Common myeloid progenitor, CD34-positive (primary cell): ENCODE results near the gene PATZ1.

Source experiments
- CTCF ChIA-PET: fragments of 350-600 bp; sonication (Branson Sonifier 250); formaldehyde crosslinking; loops from one replicate; lab custom pipeline; 2021; ENCODE audit warnings: antibody characterized with exemption; lab: Charles Lee
- POLR2A ChIA-PET: fragments of 350-600 bp; sonication (Branson Sonifier 250); formaldehyde crosslinking; loops from one replicate; lab custom pipeline; 2021; ENCODE audit warnings: antibody characterized with exemption; lab: Charles Lee
- DNase-seq, 3 donors: peaks; one replicate each; pipeline versions ENCODE4 v3.0.0 to v3.0.0-alpha.2; 2013
- H3K27ac ChIP-seq, 2 experiments: 1 replicate in 1 of 2; 2 replicates in 1 of 2; pipeline ENCODE4 v1.7.0; 2013; ENCODE audit warnings: inconsistent platforms in 2 of 2, low read length in 2 of 2, mild to moderate bottlenecking in 2 of 2, low read depth in 1 of 2, moderate library complexity in 1 of 2; ENCODE audit not compliant: severe bottlenecking in 2 of 2, insufficient read depth in 1 of 2, poor library complexity in 1 of 2
- H3K27me3 ChIP-seq, 5 experiments: replicated peaks in 2 of 5; 1 replicate in 3 of 5; 2 replicates in 2 of 5; pipeline versions ENCODE4 v1.6.1 to v1.7.0; 2013; ENCODE audit warnings: low read length in 4 of 5, mild to moderate bottlenecking in 2 of 5, moderate library complexity in 2 of 5, inconsistent platforms in 1 of 5; ENCODE audit not compliant: insufficient read depth in 5 of 5, control insufficient read depth in 4 of 5
- H3K36me3 ChIP-seq, 4 experiments: 1 replicate in 2 of 4; 2 replicates in 2 of 4; pipeline versions ENCODE4 v1.6.1 to v1.7.0; 2013; ENCODE audit warnings: low read length in 3 of 4, control low read depth in 1 of 4, mild to moderate bottlenecking in 1 of 4; ENCODE audit not compliant: control insufficient read depth in 4 of 4, insufficient read depth in 4 of 4
- H3K4me1 ChIP-seq, 4 experiments: 1 replicate in 3 of 4; 2 replicates in 1 of 4; pipeline versions ENCODE4 v1.6.1 to v1.7.1; 2013; ENCODE audit warnings: low read length in 3 of 4, mild to moderate bottlenecking in 3 of 4, control low read depth in 1 of 4, inconsistent platforms in 1 of 4, moderate library complexity in 1 of 4; ENCODE audit not compliant: control insufficient read depth in 4 of 4, insufficient read depth in 4 of 4; ENCODE audit errors: control extremely low read depth in 1 of 4
- H3K4me3 ChIP-seq, 7 experiments: 1 replicate in 4 of 7; 2 replicates in 3 of 7; pipeline versions ENCODE4 v1.5.1 to v1.7.0; 2013; ENCODE audit warnings: mild to moderate bottlenecking in 7 of 7, low read length in 6 of 7, moderate library complexity in 6 of 7, inconsistent platforms in 2 of 7, low read depth in 2 of 7, control low read depth in 1 of 7; ENCODE audit not compliant: insufficient read depth in 4 of 7, control insufficient read depth in 1 of 7; ENCODE audit errors: extremely low read depth in 1 of 7
- H3K9me3 ChIP-seq, 5 experiments: 1 replicate in 4 of 5; 2 replicates in 1 of 5; pipeline versions ENCODE4 v1.6.1 to v1.7.1; 2013; ENCODE audit warnings: low read length in 4 of 5, mild to moderate bottlenecking in 2 of 5, inconsistent platforms in 1 of 5, low read depth in 1 of 5, moderate library complexity in 1 of 5; ENCODE audit not compliant: control insufficient read depth in 4 of 5, insufficient read depth in 2 of 5; ENCODE audit errors: control extremely low read depth in 1 of 5
- WGBS: methylation state at CpG from one replicate; pipeline ENCODE4 v1.1.5; 2013; ENCODE audit not compliant: insufficient coverage; 5-methylcytosine and 5-hydroxymethylcytosine counted together

PATZ1 gene

DNA sequence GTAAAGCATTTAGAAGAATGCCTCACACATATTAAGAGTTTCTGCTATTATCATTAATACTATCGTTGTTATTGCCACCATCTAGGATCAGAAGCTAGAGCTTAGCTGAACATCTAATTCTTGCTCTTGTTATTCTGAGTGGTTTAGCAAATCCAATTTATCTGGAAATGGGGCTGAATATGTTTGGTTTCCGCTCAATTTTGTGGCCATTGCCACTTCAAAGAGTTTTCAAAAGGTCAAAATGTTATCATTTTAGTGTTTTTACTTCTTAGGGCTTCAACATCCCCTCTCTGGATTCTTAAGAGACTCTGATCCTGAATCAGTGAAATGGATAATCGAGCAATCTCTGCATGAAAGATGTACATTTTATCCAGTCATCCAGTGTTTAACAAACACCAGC, 43.6 kb downstream of the PATZ1 start:
- DNase-seq: no peak
- WGBS: 100% methylated on average over 1 of the region's 3 CpGs
- H3K36me3 ChIP-seq: no peaks in the 10 kb centered on the region
- H3K27me3 ChIP-seq: no peaks in the 10 kb centered on the region
- no peak overlapping the region for H3K27ac ChIP-seq
- POLR2A ChIA-PET: no interaction called here
- H3K4me1 ChIP-seq: no peaks in the 10 kb centered on the region
- no peaks in the 10 kb centered on the region for H3K9me3 ChIP-seq
- H3K4me3 ChIP-seq: no peak overlapping the region
- CTCF ChIA-PET: interaction anchor here (1.6 to 14.7 kb wide), 3 partner anchors 9 to 29 kb away, joined by 4 to 128 read pairs (median 24); partner anchors contain the start of gene PIK3IP1

DNA sequence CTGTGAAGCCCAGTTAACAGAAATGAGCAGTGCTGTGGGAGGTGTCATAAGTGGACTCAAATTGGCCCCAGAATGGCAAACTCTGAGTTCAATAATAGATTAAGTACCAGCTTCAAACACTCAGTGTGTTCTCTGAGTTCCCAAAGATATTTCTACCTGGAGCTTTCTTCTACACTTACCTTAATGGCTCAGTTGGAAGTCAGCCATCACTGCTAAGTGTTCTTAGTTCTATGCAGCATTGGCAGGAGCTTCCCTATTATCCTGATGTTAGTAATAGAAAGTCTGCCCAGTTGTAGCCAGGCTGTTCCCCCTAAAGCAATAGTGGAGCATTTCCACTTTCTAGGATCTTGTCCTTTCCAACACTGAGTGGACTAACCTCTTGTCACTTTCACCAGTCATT, 44.1 kb downstream of the PATZ1 start:
- Histone ChIP-seq H3K36me3 (no peaks in the 10 kb centered on the region), H3K9me3 (no peaks in the 10 kb centered on the region), H3K4me3 (no peak overlapping the region), H3K27ac (no peak overlapping the region), H3K27me3 (no peaks in the 10 kb centered on the region), H3K4me1 (no peaks in the 10 kb centered on the region)
- ChIA-PET CTCF (interaction anchor here (0.6 to 14.7 kb wide), 4 partner anchors 9 to 517 kb away, joined by 3 to 128 read pairs (median 14); partner anchors contain the start of gene PIK3IP1), POLR2A (no interaction called here)
- DNase-seq: no peak

DNA sequence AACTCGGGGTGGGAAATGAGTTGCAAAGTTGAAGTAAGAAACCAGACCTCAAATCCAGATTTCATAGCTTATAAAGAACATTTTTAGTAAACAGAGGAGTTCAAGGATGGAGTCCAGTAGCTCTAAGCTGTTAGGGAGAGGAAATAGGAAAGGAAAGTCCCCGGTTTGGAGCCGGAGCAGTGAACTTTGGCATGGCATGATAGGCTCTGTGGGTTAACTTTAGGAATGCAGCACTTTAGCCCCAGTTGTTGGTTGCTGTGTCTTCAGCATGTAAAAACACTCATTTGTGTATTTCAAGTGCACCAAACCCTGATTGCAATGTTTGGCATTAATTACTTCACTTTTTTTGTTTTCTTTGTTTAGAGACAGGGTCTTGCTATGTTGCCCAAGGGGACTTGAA, 45.2 kb downstream of the PATZ1 start:
- Histone ChIP-seq H3K9me3 (no peaks in the 10 kb centered on the region), H3K4me1 (peaks cover 0 to 9% (median under 1%) of the 10 kb centered on the region in 4 experiments), H3K27ac (no peak overlapping the region), H3K4me3 (no peak overlapping the region), H3K27me3 (no peaks in the 10 kb centered on the region), H3K36me3 (no peaks in the 10 kb centered on the region)
- WGBS: 94% methylated on average over 2 of the region's 3 CpGs
- no peak for DNase-seq
- ChIA-PET CTCF (interaction anchor here (1.2 to 14.7 kb wide), 3 partner anchors 10 to 28 kb away, joined by 3 to 128 read pairs (median 24); partner anchors contain the start of gene PIK3IP1), POLR2A (no interaction called here)

DNA sequence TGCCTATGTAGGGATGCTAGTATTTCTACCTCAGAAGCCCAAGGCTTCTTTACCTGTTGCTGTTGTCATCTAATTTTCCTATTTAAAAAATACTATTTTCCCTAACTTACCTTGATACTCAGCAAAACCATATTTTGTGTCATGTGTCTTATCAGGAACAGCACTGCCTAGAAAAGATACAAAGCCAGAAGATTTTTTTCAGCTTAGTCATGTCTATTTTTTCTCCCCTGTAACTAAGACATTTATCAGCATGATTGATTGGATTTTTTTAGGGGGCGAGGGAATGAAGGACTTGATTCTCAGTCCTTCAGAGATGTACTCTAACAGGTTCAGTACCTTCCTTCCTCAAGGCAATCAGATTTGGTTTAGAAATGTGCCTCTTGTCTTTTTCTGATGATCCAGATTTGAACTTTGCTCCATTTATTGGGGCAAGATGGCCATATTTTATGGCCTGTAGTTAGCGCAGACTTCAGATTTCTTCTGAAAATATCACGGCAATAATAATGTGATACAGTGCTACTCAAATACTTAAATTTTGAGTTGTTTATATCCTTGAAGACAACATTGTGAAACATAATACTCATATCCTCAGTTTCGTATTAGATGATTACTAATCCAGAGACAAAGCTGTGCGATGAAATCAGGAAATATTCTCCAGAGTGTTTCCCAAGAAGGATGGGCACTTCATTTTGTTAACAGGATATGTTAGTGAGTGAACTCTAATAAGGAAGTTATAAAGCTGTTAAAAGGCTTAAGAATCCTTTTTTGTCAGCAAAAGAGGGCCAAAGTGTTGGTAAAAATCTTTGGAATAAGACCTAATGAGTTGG, 50.1 kb downstream of the PATZ1 start:
- CTCF ChIA-PET: interaction anchor here (0.5 to 14.7 kb wide), 3 partner anchors 7 to 35 kb away, joined by 3 to 128 read pairs (median 3); no protein-coding TSS in a partner anchor
- POLR2A ChIA-PET: interaction anchor here (1.3 kb wide), 1 partner anchor 17 kb away, joined by 6 read pairs; no protein-coding TSS in a partner anchor
- peak overlapping the region in 1 of 2 experiments; percentile 30 for H3K27ac ChIP-seq
- peaks cover 0 to 52% (median 23%) of the 10 kb centered on the region in 4 experiments for H3K4me1 ChIP-seq
- DNase-seq: peak in 1 of 3 donors; percentile 41
- no peak overlapping the region for H3K4me3 ChIP-seq
- H3K36me3 ChIP-seq: no peaks in the 10 kb centered on the region
- H3K9me3 ChIP-seq: no peaks in the 10 kb centered on the region
- WGBS: 50% methylated on average over 1 of the region's 5 CpGs
- H3K27me3 ChIP-seq: no peaks in the 10 kb centered on the region

DNA sequence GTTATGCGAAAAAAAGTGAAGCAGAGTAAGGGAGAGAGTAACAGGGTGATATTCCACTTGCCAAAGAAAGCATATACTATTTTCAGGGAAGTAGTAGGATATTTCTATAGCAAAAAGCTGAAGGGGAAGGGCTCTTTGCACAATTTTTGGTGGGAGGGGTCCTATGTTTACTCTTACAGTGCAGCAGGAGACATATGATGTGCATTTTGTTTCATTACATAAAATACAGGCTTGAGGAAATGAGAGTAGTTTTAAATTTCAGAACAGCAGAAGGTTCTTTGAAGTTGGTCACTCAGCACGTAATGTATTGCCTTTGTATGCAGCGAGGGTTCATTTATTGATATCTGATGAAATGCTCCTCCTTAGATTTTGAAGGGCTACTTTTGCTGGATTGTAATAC, 50.8 kb downstream of the PATZ1 start:
- DNase-seq: no peak
- Histone ChIP-seq H3K4me1 (peaks cover 0 to 58% (median 28%) of the 10 kb centered on the region in 4 experiments), H3K9me3 (no peaks in the 10 kb centered on the region), H3K27ac (peak overlapping the region in 1 of 2 experiments; percentile 30), H3K27me3 (no peaks in the 10 kb centered on the region), H3K36me3 (no peaks in the 10 kb centered on the region), H3K4me3 (no peak overlapping the region)
- ChIA-PET POLR2A (no interaction called here), CTCF (interaction anchor here (2.7 to 14.7 kb wide), 2 partner anchors 16 to 84 kb away, joined by 7 to 128 read pairs; no protein-coding TSS in a partner anchor)
- WGBS: 88% methylated on average over 3 of the region's 3 CpGs

DNA sequence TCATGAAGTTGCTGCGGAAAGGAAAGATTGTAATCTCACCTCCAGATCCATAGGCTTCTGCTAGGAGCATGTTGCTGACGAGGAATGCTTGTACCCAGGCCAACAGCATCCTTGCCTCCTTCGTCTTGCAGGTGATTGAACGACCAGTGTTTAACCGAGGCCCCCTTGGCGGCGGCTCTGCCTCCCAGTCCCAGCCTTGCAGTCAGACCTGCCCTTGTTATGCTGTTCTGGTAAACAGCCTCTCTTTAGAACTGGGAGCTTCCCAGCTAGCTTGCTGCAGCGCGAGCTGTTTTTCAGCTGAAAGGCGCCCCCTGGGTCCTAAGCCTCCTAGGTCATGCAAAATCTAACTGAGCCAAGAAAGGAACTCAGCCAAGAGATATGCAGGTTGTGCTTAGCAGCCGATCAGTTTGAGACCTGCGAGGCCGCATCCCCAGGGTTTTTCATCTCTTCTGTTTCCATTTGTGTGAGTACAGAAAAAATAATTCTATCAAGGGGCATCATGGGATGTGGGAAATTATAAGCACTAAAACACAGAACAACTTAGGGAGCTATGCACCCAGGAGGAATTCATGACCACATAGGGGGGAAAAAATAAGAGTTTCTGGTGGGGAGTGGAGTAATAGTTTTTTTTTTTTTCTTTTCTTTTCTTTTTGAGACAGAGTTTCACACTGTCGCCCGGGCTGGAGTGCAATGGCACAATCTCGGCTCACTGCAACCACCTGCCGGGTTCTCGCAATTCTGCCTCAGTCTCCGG, 53.7 kb downstream of the PATZ1 start, which contains the start of gene PIK3IP1:
Gene PIK3IP1, minus strand, starts transcription at position 253 of the 754 bp plus-strand sequence. Its CDS starts 144 bp downstream, at position 109.
- POLR2A ChIA-PET: interaction anchor here (0.6 to 1.3 kb wide), 3 partner anchors 13 to 410 kb away, joined by 3 to 7 read pairs (median 5); no protein-coding TSS in a partner anchor
- Histone ChIP-seq H3K27ac (peak within 1 kb of the TSS; percentile 61 to 82), H3K36me3 (peaks cover 0 to 20% (median 6%) of the 10 kb centered on the region in 4 experiments), H3K27me3 (no peaks in the 10 kb centered on the region), H3K4me1 (peaks cover 10 to 87% (median 57%) of the 10 kb centered on the region in 4 experiments), H3K4me3 (peak within 1 kb of the TSS; percentile 75 to 97 (median 91)), H3K9me3 (no peaks in the 10 kb centered on the region)
- 32% methylated on average over 16 of the region's 19 CpGs for whole genome bisulfite sequencing
- CTCF ChIA-PET: interaction anchor here (0.9 to 14.7 kb wide), 10 partner anchors 9 to 201 kb away, joined by 3 to 128 read pairs (median 6); no protein-coding TSS in a partner anchor
- peak; percentile 86 to 89 (median 87) for DNase-seq
